B cell (primary cell): ENCODE results near the gene SOX6. TPM values are rescaled to one million over a fixed set of nuclear protein-coding genes. Genes with fewer than 3 reads are reported as not detected.

ENCODE experiments used
- ATAC-seq: fragments of 200-7000 bp; cut with Tn5 transposase; one replicate; pipeline ENCODE4 v1.10.0; 2021; ENCODE audit warnings: low read depth, mild to moderate bottlenecking, moderate number of reproducible peaks, moderate library complexity
- CTCF ChIA-PET: fragments of 350-600 bp; sonication (Branson Sonifier 250); formaldehyde crosslinking; loops from one replicate; lab custom pipeline; 2021; ENCODE audit warnings: antibody characterized with exemption, inconsistent platforms; lab: Charles Lee
- POLR2A ChIA-PET: fragments of 350-600 bp; sonication (Branson Sonifier 250); formaldehyde crosslinking; loops from one replicate; lab custom pipeline; 2021; ENCODE audit warnings: antibody characterized with exemption; lab: Charles Lee
- DNase-seq: peaks from one replicate; pipeline ENCODE4 v3.0.0; 2013
- H2AFZ ChIP-seq: 2 replicates; pipeline ENCODE4 v1.6.1; 2012; ENCODE audit warnings: mild to moderate bottlenecking, low read depth, low read length; ENCODE audit not compliant: insufficient read depth, poor library complexity, severe bottlenecking
- H3K27ac ChIP-seq, 2 donors: 1 replicate in 1 of 2; 2 replicates in 1 of 2; pipeline ENCODE4 v1.5.1; 2012 to 2013; ENCODE audit warnings: low read length in 2 of 2, mild to moderate bottlenecking in 2 of 2, moderate library complexity in 1 of 2
- H3K27me3 ChIP-seq, 4 experiments: fragments of 200-600 bp in 1 of 4; sonication (generic) in 1 of 4; replicated peaks in 1 of 4; 1 replicate in 2 of 4; 2 replicates in 2 of 4; pipeline versions ENCODE4 v1.6.1 to v1.7.0; 2013 to 2016; ENCODE audit warnings: low read length in 3 of 4, mild to moderate bottlenecking in 2 of 4, mixed read lengths in 1 of 4, moderate library complexity in 1 of 4; ENCODE audit not compliant: insufficient read depth in 4 of 4, control insufficient read depth in 3 of 4; ENCODE audit errors: control extremely low read depth in 1 of 4
- H3K36me3 ChIP-seq, 2 experiments: replicated peaks in 1 of 2; 1 replicate in 1 of 2; 2 replicates in 1 of 2; pipeline versions ENCODE4 v1.6.1 to v1.7.1; 2013; ENCODE audit warnings: low read length in 1 of 2; ENCODE audit not compliant: insufficient read depth in 2 of 2, control insufficient read depth in 1 of 2; ENCODE audit errors: control extremely low read depth in 1 of 2, extremely low read depth in 1 of 2
- H3K4me1 ChIP-seq, 2 donors: fragments of 200-600 bp in 1 of 2; sonication (generic) in 1 of 2; 1 replicate in 1 of 2; 2 replicates in 1 of 2; pipeline versions ENCODE4 v1.5.1 to v1.6.1; 2013 to 2017; ENCODE audit warnings: low read length in 2 of 2; ENCODE audit not compliant: control insufficient read depth in 2 of 2, insufficient read depth in 2 of 2
- H3K4me2 ChIP-seq: replicated peaks from 2 replicates; pipeline ENCODE3; 2012; ENCODE audit warnings: mild to moderate bottlenecking, low read depth, low read length; ENCODE audit not compliant: poor library complexity, severe bottlenecking
- H3K4me3 ChIP-seq, 5 experiments: fragments of 200-600 bp in 1 of 5; sonication (generic) in 1 of 5; 1 replicate in 3 of 5; 2 replicates in 2 of 5; pipeline versions ENCODE4 v1.5.1 to v1.7.0; 2011 to 2016; ENCODE audit warnings: low read length in 4 of 5, mild to moderate bottlenecking in 4 of 5, low read depth in 2 of 5, control low read depth in 1 of 5, moderate library complexity in 1 of 5; ENCODE audit not compliant: insufficient read depth in 1 of 5; ENCODE audit errors: control extremely low read depth in 1 of 5, extremely low read depth in 1 of 5
- H3K79me2 ChIP-seq: fragments of 200-600 bp; sonication (generic); one replicate; pipeline ENCODE4 v1.6.0; 2016; ENCODE audit warnings: low read length; ENCODE audit not compliant: control insufficient read depth, insufficient read depth
- H3K9ac ChIP-seq: fragments of 200-600 bp; sonication (generic); 2 replicates; pipeline ENCODE4 v1.6.1; 2017; ENCODE audit warnings: mild to moderate bottlenecking, low read length, moderate library complexity
- H3K9me3 ChIP-seq, 3 donors: one replicate each; pipeline versions ENCODE4 v1.6.1 to v1.7.1; 2013; ENCODE audit warnings: low read length in 2 of 3; ENCODE audit not compliant: control insufficient read depth in 2 of 3, insufficient read depth in 1 of 3; ENCODE audit errors: control extremely low read depth in 1 of 3
- H4K20me1 ChIP-seq: 2 replicates; pipeline ENCODE4 v1.6.0; 2012; ENCODE audit warnings: mild to moderate bottlenecking, low read length; ENCODE audit not compliant: insufficient read depth, control insufficient read depth, poor library complexity, severe bottlenecking
- H3K27ac Mint-ChIP-seq: one replicate; pipeline ENCODE4 v1.8.0; 2021; ENCODE audit warnings: mixed read lengths
- H3K27me3 Mint-ChIP-seq: one replicate; pipeline ENCODE4 v1.8.0; 2021; ENCODE audit warnings: mixed read lengths
- H3K4me1 Mint-ChIP-seq: one replicate; pipeline ENCODE4 v1.8.0; 2021; ENCODE audit warnings: mixed read lengths
- H3K4me3 Mint-ChIP-seq: one replicate; pipeline ENCODE4 v1.8.0; 2021; ENCODE audit warnings: mixed read lengths
- H3K9me3 Mint-ChIP-seq: one replicate; pipeline ENCODE4 v1.8.0; 2022; ENCODE audit warnings: mixed read lengths; ENCODE audit not compliant: insufficient read depth
- EZH2 ChIP-seq: IDR thresholded peaks from 2 replicates; pipeline ENCODE4 v1.6.1; 2012; ENCODE audit warnings: borderline replicate concordance, low read depth, mild to moderate bottlenecking, moderate library complexity, low read length; ENCODE audit not compliant: insufficient read depth, poor library complexity, severe bottlenecking
- WGBS: methylation state at CpG from one replicate; pipeline ENCODE4 v1.1.5; 2013; ENCODE audit warnings: missing lambda C conversion rate; ENCODE audit not compliant: insufficient coverage; 5-methylcytosine and 5-hydroxymethylcytosine counted together
- intact Hi-C: fragments of 100-400 bp; cut with micrococcal nuclease; formaldehyde crosslinking; loops from one replicate; pipeline ENCODE4 v1.10.0; 2022
- polyA plus RNA-seq: library from polyadenylated mRNA; depleted of rRNA; stranded (reverse); fragments of >200 nt; gene quantifications from 2 replicates; pipeline ENCODE4 v1.2.3, GENCODE V29; 2012
- total RNA-seq, 2 donors: library from RNA; stranded (reverse); fragments of 120-200 nt in 1 of 2; gene quantifications; 1 replicate in 1 of 2; 2 replicates in 1 of 2; pipeline versions ENCODE4 v1.2.3 to v1.2.4, GENCODE V29; 2013 to 2022
- TF ChIP-seq, protein P1 (sequence below): fragments of 200-600 bp; IDR thresholded peaks from one replicate; pipeline ENCODE4 v1.8.0; 2022; ENCODE audit warnings: antibody characterized with exemption, mild to moderate bottlenecking

SOX6 gene
- total and polyA plus RNA-seq, 2 donors (not counting 1 experiment from before 2014, with no cell fraction given): not detected

GRCh38 chr11:16350125-16350524 lies 6.2 kb downstream of the SOX6 start:
- DNase-seq: no peak
- no peaks in the 10 kb centered on the region for H3K36me3 ChIP-seq
- H3K9me3 ChIP-seq: no peaks in the 10 kb centered on the region
- H3K27me3 Mint-ChIP-seq: no peaks in the 10 kb centered on the region
- H3K27ac Mint-ChIP-seq: no peak overlapping the region
- intact Hi-C loops: no loop called here
- H3K4me3 ChIP-seq: no peak overlapping the region
- H4K20me1 ChIP-seq: no peaks in the 10 kb centered on the region
- POLR2A ChIA-PET: no interaction called here
- H3K4me1 ChIP-seq: no peaks in the 10 kb centered on the region
- no peak for TF ChIP-seq EZH2
- no peak overlapping the region for H3K4me2 ChIP-seq
- no peak for ATAC-seq
- H3K27me3 ChIP-seq: no peaks in the 10 kb centered on the region
- no peaks in the 10 kb centered on the region for H3K9me3 Mint-ChIP-seq
- H3K4me3 Mint-ChIP-seq: no peak overlapping the region
- H2AFZ ChIP-seq: no peak overlapping the region
- H3K27ac ChIP-seq: no peak overlapping the region
- H3K79me2 ChIP-seq: no peaks in the 10 kb centered on the region
- no peak overlapping the region for H3K9ac ChIP-seq
- no peaks in the 10 kb centered on the region for H3K4me1 Mint-ChIP-seq
- no CpG with 5 or more reads among the region's 5 CpGs for WGBS
- CTCF ChIA-PET: interaction anchor here (0.7 kb wide), 1 partner anchor 36 kb away, joined by 3 read pairs; no protein-coding TSS in a partner anchor

DNA sequence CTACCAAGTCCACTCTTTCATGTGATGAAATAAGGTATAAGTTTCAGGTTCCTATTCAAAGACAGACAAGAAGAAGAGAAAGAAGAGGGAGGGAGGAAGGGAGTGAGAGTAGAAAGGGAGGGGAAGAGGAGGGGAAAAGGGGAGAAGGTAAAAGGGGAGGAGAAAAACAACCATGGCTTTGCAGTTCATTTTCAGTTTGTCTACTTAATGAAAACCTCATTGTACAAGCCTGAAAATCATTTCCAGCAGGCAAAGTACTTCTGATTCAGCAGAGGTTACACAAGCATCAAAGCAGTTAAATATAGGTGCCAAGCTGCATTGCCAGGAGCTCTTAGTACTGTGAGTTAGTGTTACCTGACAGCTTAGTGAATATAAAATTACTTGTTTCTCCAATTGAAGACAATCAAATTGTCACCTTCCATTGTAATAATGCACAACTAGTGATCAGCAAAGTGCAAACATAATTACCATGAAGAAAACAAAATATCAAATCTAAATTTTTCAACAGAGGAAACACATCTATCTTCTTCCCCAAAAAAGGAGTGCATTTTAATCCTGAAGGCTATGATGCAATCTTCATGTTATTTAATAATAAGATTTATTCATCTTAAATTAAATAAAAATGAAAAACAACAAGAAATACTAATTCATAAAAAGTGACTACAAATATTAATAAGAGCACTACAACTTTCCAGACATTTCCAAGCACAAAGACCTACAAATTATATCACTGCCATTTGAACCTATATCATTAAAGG lies 8.2 kb downstream of the SOX6 start:
- Mint-ChIP-seq H3K27me3 (no peaks in the 10 kb centered on the region), H3K27ac (no peak overlapping the region), H3K4me1 (no peaks in the 10 kb centered on the region), H3K9me3 (no peaks in the 10 kb centered on the region), H3K4me3 (no peak overlapping the region)
- intact Hi-C loops: no loop called here
- Histone ChIP-seq H3K27ac (no peak overlapping the region), H3K4me1 (no peaks in the 10 kb centered on the region), H3K36me3 (no peaks in the 10 kb centered on the region), H3K9ac (no peak overlapping the region), H4K20me1 (no peaks in the 10 kb centered on the region), H3K27me3 (no peaks in the 10 kb centered on the region), H3K4me3 (no peak overlapping the region), H3K79me2 (no peaks in the 10 kb centered on the region), H2AFZ (no peak overlapping the region), H3K9me3 (no peaks in the 10 kb centered on the region), H3K4me2 (no peak overlapping the region)
- DNase-seq: no peak
- ChIA-PET CTCF (no interaction called here), POLR2A (no interaction called here)
- no peak for ATAC-seq
- no peak for TF ChIP-seq EZH2
- TF ChIP-seq, protein P1, sequence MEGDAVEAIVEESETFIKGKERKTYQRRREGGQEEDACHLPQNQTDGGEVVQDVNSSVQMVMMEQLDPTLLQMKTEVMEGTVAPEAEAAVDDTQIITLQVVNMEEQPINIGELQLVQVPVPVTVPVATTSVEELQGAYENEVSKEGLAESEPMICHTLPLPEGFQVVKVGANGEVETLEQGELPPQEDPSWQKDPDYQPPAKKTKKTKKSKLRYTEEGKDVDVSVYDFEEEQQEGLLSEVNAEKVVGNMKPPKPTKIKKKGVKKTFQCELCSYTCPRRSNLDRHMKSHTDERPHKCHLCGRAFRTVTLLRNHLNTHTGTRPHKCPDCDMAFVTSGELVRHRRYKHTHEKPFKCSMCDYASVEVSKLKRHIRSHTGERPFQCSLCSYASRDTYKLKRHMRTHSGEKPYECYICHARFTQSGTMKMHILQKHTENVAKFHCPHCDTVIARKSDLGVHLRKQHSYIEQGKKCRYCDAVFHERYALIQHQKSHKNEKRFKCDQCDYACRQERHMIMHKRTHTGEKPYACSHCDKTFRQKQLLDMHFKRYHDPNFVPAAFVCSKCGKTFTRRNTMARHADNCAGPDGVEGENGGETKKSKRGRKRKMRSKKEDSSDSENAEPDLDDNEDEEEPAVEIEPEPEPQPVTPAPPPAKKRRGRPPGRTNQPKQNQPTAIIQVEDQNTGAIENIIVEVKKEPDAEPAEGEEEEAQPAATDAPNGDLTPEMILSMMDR: no peak
